Esophagus muscularis mucosa (tissue), 4 donors: Measurements from ENCODE around the gene CELF2. TPM values are rescaled to one million over a fixed set of nuclear protein-coding genes. Genes with fewer than 3 reads are reported as not detected.

Experiments used
- DNase-seq: peaks from one replicate; pipeline ENCODE4 v3.0.0-alpha.2; 2017; ENCODE audit errors: extremely low spot score
- H3K27ac ChIP-seq, 4 donors: fragments of 200-600 bp; sonication (generic); replicated peaks in 1 of 4; 1 replicate in 3 of 4; 2 replicates in 1 of 4; pipeline ENCODE4 v1.5.1; 2016 to 2019; ENCODE audit warnings: mild to moderate bottlenecking in 1 of 4
- H3K27me3 ChIP-seq, 4 donors: fragments of 200-600 bp; sonication (generic); one replicate each; pipeline versions ENCODE4 v1.5.1 to v1.6.0; 2016 to 2019
- H3K36me3 ChIP-seq, 4 donors: fragments of 200-600 bp; sonication (generic); one replicate each; pipeline ENCODE4 v1.5.1; 2016 to 2019
- H3K4me1 ChIP-seq, 4 donors: fragments of 200-600 bp; sonication (generic); one replicate each; pipeline ENCODE4 v1.5.1; 2016 to 2019
- H3K4me3 ChIP-seq, 4 donors: fragments of 200-600 bp; sonication (generic); 1 replicate in 2 of 4; 2 replicates in 2 of 4; pipeline ENCODE4 v1.5.1; 2016 to 2019; ENCODE audit warnings: mild to moderate bottlenecking in 4 of 4, moderate library complexity in 1 of 4
- H3K9me3 ChIP-seq, 4 donors: fragments of 200-600 bp; sonication (generic); 1 replicate in 3 of 4; 2 replicates in 1 of 4; pipeline ENCODE4 v1.5.1; 2016 to 2019
- CTCF ChIP-seq, 3 experiments: fragments of 200-600 bp in 2 of 3; fragments of 450-650 bp in 1 of 3; sonication (generic) in 2 of 3; IDR thresholded peaks; one replicate each; pipeline ENCODE4 v1.5.1; 2017 to 2019; ENCODE audit warnings: antibody characterized with exemption in 3 of 3, mild to moderate bottlenecking in 2 of 3, moderate library complexity in 1 of 3
- EP300 ChIP-seq: sonication (generic); formaldehyde crosslinking; IDR thresholded peaks from one replicate; pipeline ENCODE4 v1.6.1; 2017; ENCODE audit warnings: antibody characterized with exemption
- POLR2A ChIP-seq: fragments of 450-650 bp; IDR thresholded peaks from one replicate; pipeline ENCODE4 v1.6.1; 2017; ENCODE audit warnings: antibody characterized with exemption, moderate library complexity, mild to moderate bottlenecking, low read depth
- POLR2AphosphoS5 ChIP-seq, 2 donors: sonication (generic); formaldehyde crosslinking; IDR thresholded peaks; one replicate each; pipeline ENCODE4 v1.6.1; 2017; ENCODE audit warnings: antibody characterized with exemption in 2 of 2
- WGBS: methylation state at CpG from one replicate; pipeline ENCODE4 v1.1.5; 2018; 5-methylcytosine and 5-hydroxymethylcytosine counted together
- intact Hi-C: fragments of 100-400 bp; cut with DNase I; formaldehyde crosslinking; loops from one replicate; pipeline ENCODE4 v1.15.1; 2023
- total RNA-seq, 4 donors: library from RNA; depleted of rRNA; stranded (reverse); fragments of >200 nt; gene quantifications; one replicate each; pipeline versions ENCODE4 v1.1.0 to v1.2.1, GENCODE V29; 2016

CELF2 gene
- total RNA-seq, 4 donors from 2014 or later, result 81.8 to 128 (median 104) TPM

- Histone ChIP-seq H3K9me3 (no peaks in the 10 kb centered on the region), H3K27ac (no peak overlapping the region), H3K4me1 (no peaks in the 10 kb centered on the region), H3K4me3 (no peak overlapping the region), H3K36me3 (peaks cover 37 to 88% (median 70%) of the 10 kb centered on the region in 4 donors), H3K27me3 (no peaks in the 10 kb centered on the region)
- no peak for DNase-seq
- TF ChIP-seq EP300 (no peak), CTCF (IDR thresholded peaks at IDR 0.05) (no peak), POLR2A (no peak), POLR2AphosphoS5 (IDR thresholded peaks at IDR 0.05) (no peak)
- WGBS, result 85% methylated on average over 7 of the region's 7 CpGs
- intact Hi-C loops, result loop anchor here (5.0 kb wide), 1 partner anchor 1937 kb away; no protein-coding TSS in a partner anchor
Observed at GRCh38 chr10:11279314-11279713, 261.6 kb downstream of the CELF2 start.

GRCh38 chr10:11280187-11280932 lies 262.7 kb downstream of the CELF2 start:
- TF ChIP-seq POLR2A, result no peak
- no peak for TF ChIP-seq POLR2AphosphoS5 (IDR thresholded peaks at IDR 0.05)
- no peak for TF ChIP-seq EP300
- no peak for TF ChIP-seq CTCF (IDR thresholded peaks at IDR 0.05)
- Histone ChIP-seq H3K27me3 (no peaks in the 10 kb centered on the region), H3K9me3 (no peaks in the 10 kb centered on the region), H3K4me3 (no peak overlapping the region), H3K4me1 (no peaks in the 10 kb centered on the region), H3K27ac (no peak overlapping the region), H3K36me3 (peaks cover 30 to 83% (median 66%) of the 10 kb centered on the region in 4 donors)
- WGBS, result 99% methylated on average over 21 of the region's 25 CpGs
- DNase-seq, result no peak
- intact Hi-C loops, result no loop called here

GRCh38 chr10:11282156-11282555 lies 264.5 kb downstream of the CELF2 start:
- Histone ChIP-seq H3K36me3 (peaks cover 26 to 80% (median 60%) of the 10 kb centered on the region in 4 donors), H3K27me3 (no peaks in the 10 kb centered on the region), H3K4me1 (no peaks in the 10 kb centered on the region), H3K27ac (no peak overlapping the region), H3K9me3 (no peaks in the 10 kb centered on the region), H3K4me3 (no peak overlapping the region)
- WGBS, result 87% methylated on average over 9 of the region's 9 CpGs
- DNase-seq, result no peak
- no peak for TF ChIP-seq EP300
- no peak for TF ChIP-seq CTCF (IDR thresholded peaks at IDR 0.05)
- TF ChIP-seq POLR2AphosphoS5 (IDR thresholded peaks at IDR 0.05), result no peak
- intact Hi-C loops, result no loop called here

DNA sequence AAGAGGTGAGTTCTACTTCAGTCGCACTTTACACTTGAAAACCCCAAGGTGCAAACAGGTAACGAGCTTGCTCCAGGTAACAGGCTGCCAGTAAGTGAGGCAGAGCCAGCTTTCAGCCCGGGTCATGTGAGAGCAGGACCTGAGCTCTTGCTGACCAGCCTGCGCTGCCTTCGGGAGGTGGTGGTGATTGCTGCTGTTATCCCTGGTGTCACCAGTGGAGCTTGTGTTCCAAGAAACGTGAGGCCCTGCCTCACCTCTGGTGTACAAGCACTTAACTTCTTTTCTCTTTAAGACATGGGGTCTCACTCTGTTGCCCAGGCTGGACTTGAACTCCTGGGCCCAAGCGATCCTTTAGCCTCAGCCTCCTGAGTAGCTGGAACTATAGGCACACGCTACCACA lies 265.0 kb downstream of the CELF2 start:
- intact Hi-C loops, result no loop called here
- peaks cover 26 to 77% (median 55%) of the 10 kb centered on the region in 4 donors for H3K36me3 ChIP-seq
- WGBS, result 94% methylated on average over 8 of the region's 8 CpGs

More for the DNA sequence above, 265.0 kb downstream of the CELF2 start:
- Histone ChIP-seq H3K9me3 (no peaks in the 10 kb centered on the region), H3K27ac (no peak overlapping the region), H3K27me3 (no peaks in the 10 kb centered on the region), H3K4me1 (no peaks in the 10 kb centered on the region), H3K4me3 (no peak overlapping the region)
- TF ChIP-seq POLR2AphosphoS5 (IDR thresholded peaks at IDR 0.05) (no peak), POLR2A (no peak), EP300 (no peak), CTCF (IDR thresholded peaks at IDR 0.05) (no peak)
- DNase-seq, result no peak
